GM21526 (cell line): Measurements from ENCODE around the gene IGFLR1.

Source experiments
- ATAC-seq: cut with Tn5 transposase; IDR thresholded peaks from one replicate; pipeline ENCODE4 v1.9.1; 2021; ENCODE audit warnings: moderate library complexity; ENCODE audit not compliant: unreplicated experiment, low FRiP score

The IGFLR1 gene

GRCh38 chr19:35742121-35742724, at the start of gene IGFLR1:
IGFLR1 (minus strand) TSS chr19:35742452; CDS start chr19:35741180, 1,272 bp downstream.
- ATAC-seq = no peak

GRCh38 chr19:35791814-35792279, 49.6 kb upstream of the IGFLR1 start:
- ATAC-seq = no peak

- ATAC-seq = no peak
Observed at GRCh38 chr19:35790981-35791813, 48.9 kb upstream of the IGFLR1 start.

- ATAC-seq = no peak
Observed at GRCh38 chr19:35789978-35790944, 48.0 kb upstream of the IGFLR1 start.

GRCh38 chr19:35789195-35789977, 47.1 kb upstream of the IGFLR1 start:
- ATAC-seq = no peak

GRCh38 chr19:35788205-35788960, 46.1 kb upstream of the IGFLR1 start:
- no peak for ATAC-seq

GRCh38 chr19:35787227-35787799, 45.1 kb upstream of the IGFLR1 start:
- ATAC-seq = no peak

GRCh38 chr19:35786299-35787160, 44.3 kb upstream of the IGFLR1 start:
- no peak for ATAC-seq

GRCh38 chr19:35785339-35785627, 43.0 kb upstream of the IGFLR1 start:
- no peak for ATAC-seq

GRCh38 chr19:35784503-35785338, 42.5 kb upstream of the IGFLR1 start:
- no peak for ATAC-seq

GRCh38 chr19:35783469-35784434, 41.5 kb upstream of the IGFLR1 start:
- ATAC-seq = no peak

GRCh38 chr19:35782589-35782988, 40.3 kb upstream of the IGFLR1 start:
- no peak for ATAC-seq

- no peak for ATAC-seq
Observed at GRCh38 chr19:35781650-35782049, 39.4 kb upstream of the IGFLR1 start.

GRCh38 chr19:35780717-35781116, 38.5 kb upstream of the IGFLR1 start:
- ATAC-seq = no peak

- no peak for ATAC-seq
Observed at GRCh38 chr19:35780058-35780457, 37.8 kb upstream of the IGFLR1 start.

- no peak for ATAC-seq
Observed at GRCh38 chr19:35779033-35779432, 36.8 kb upstream of the IGFLR1 start.
